Adipose tissue (tissue), 3 donors: Measurements from ENCODE around the gene MICAL3. TPM values are rescaled to one million over a fixed set of nuclear protein-coding genes. Genes with fewer than 3 reads are reported as not detected.

Experiments used
- H3K27ac ChIP-seq: one replicate; pipeline ENCODE4 v1.5.1; 2013; ENCODE audit warnings: low read depth, low read length
- WGBS, 3 donors: extraction: QIAGEN DNeasy Blood & Tissue Kit; methylation state at CpG; one replicate each; pipeline ENCODE4 v1.1.7; 2013; 5-methylcytosine and 5-hydroxymethylcytosine counted together
- polyA plus RNA-seq, 3 donors: library from polyadenylated mRNA; stranded (reverse); fragments of 200-250 nt; gene quantifications; one replicate each; pipeline ENCODE4 v1.2.3, GENCODE V29; 2013
- donor health status: healthy with polysubstance abuse.
- donor health status: Bipolar disorder and iron deficiency.
- donor health status: healthy.

The MICAL3 gene
- polyA plus RNA-seq, 3 donors = 7.9 to 12.1 (median 11.7) TPM

- 85 to 91% (median 89%) methylated on average over 28 to 29 of the region's 29 CpGs for WGBS, 3 donors
Observed at GRCh38 chr22:17792854-17793434, 231.4 kb downstream of the MICAL3 start.

GRCh38 chr22:17792299-17792698, 232.1 kb downstream of the MICAL3 start:
- WGBS, 3 donors = 72 to 87% (median 81%) methylated on average over 5 of the region's 5 CpGs
- no peak overlapping the region for H3K27ac ChIP-seq

More at GRCh38 chr22:17792854-17793434, 231.4 kb downstream of the MICAL3 start:
- no peak overlapping the region for H3K27ac ChIP-seq

GRCh38 chr22:17791196-17791595, 233.2 kb downstream of the MICAL3 start:
- 93 to 96% (median 95%) methylated on average over 21 of the region's 21 CpGs for WGBS, 3 donors
- H3K27ac ChIP-seq = no peak overlapping the region

- 89 to 95% (median 92%) methylated on average over 27 of the region's 27 CpGs for WGBS, 3 donors
- no peak overlapping the region for H3K27ac ChIP-seq
Observed at GRCh38 chr22:17789379-17790200, 234.8 kb downstream of the MICAL3 start.

- H3K27ac ChIP-seq = no peak overlapping the region
- 88 to 91% (median 88%) methylated on average over 32 of the region's 32 CpGs for WGBS, 3 donors
Observed at GRCh38 chr22:17788528-17789378, 235.6 kb downstream of the MICAL3 start.

GRCh38 chr22:17787716-17788330, 236.5 kb downstream of the MICAL3 start:
- WGBS, 3 donors = 89 to 93% (median 92%) methylated on average over 21 of the region's 21 CpGs

GRCh38 chr22:17787241-17787640, 237.1 kb downstream of the MICAL3 start:
- H3K27ac ChIP-seq = no peak overlapping the region
- 59 to 79% (median 70%) methylated on average over 8 of the region's 8 CpGs for WGBS, 3 donors

More at GRCh38 chr22:17787716-17788330, 236.5 kb downstream of the MICAL3 start:
- H3K27ac ChIP-seq = no peak overlapping the region

GRCh38 chr22:17786435-17787161, 237.8 kb downstream of the MICAL3 start:
- H3K27ac ChIP-seq = no peak overlapping the region
- WGBS, 3 donors = 52 to 79% (median 64%) methylated on average over 18 of the region's 18 CpGs

- WGBS, 3 donors = 55 to 76% (median 69%) methylated on average over 35 to 37 of the region's 37 CpGs
- H3K27ac ChIP-seq = no peak overlapping the region
Observed at GRCh38 chr22:17785185-17786184, 238.9 kb downstream of the MICAL3 start.

- WGBS, 3 donors = 71 to 90% (median 88%) methylated on average over 11 of the region's 11 CpGs
- no peak overlapping the region for H3K27ac ChIP-seq
Observed at GRCh38 chr22:17784776-17785175, 239.6 kb downstream of the MICAL3 start.

- no peak overlapping the region for H3K27ac ChIP-seq
- WGBS, 3 donors = 63 to 82% (median 81%) methylated on average over 18 of the region's 18 CpGs
Observed at GRCh38 chr22:17783773-17784480, 240.4 kb downstream of the MICAL3 start.

- 59 to 71% (median 69%) methylated on average over 9 of the region's 9 CpGs for WGBS, 3 donors
- H3K27ac ChIP-seq = no peak overlapping the region
Observed at GRCh38 chr22:17783312-17783711, 241.0 kb downstream of the MICAL3 start.

GRCh38 chr22:17782621-17783020, 241.7 kb downstream of the MICAL3 start:
- H3K27ac ChIP-seq = no peak overlapping the region
- WGBS, 3 donors = 93 to 97% (median 96%) methylated on average over 13 of the region's 13 CpGs

- no peak overlapping the region for H3K27ac ChIP-seq
- WGBS, 3 donors = 76 to 83% (median 80%) methylated on average over 13 of the region's 13 CpGs
Observed at GRCh38 chr22:17782158-17782557, 242.2 kb downstream of the MICAL3 start.

GRCh38 chr22:17781319-17782031, 242.9 kb downstream of the MICAL3 start:
- 33 to 51% (median 43%) methylated on average over 12 of the region's 12 CpGs for WGBS, 3 donors
- no peak overlapping the region for H3K27ac ChIP-seq
